Osteoblast (primary cell): Measurements from ENCODE around the gene EFCAB3. TPM values are rescaled to one million over a fixed set of nuclear protein-coding genes. Genes with fewer than 3 reads are reported as not detected.

Source experiments
- DNase-seq: peaks from one replicate; pipeline ENCODE4 v3.0.0; 2011; ENCODE audit warnings: low spot score, mixed read lengths; ENCODE audit not compliant: insufficient read length; ENCODE audit errors: missing footprints
- H2AFZ ChIP-seq: 2 replicates; pipeline ENCODE4 v1.6.0; 2011; ENCODE audit warnings: mild to moderate bottlenecking, low read length
- H3K27ac ChIP-seq: 2 replicates; pipeline ENCODE4 v1.5.1; 2011; ENCODE audit warnings: mild to moderate bottlenecking, low read depth, low read length, moderate library complexity
- H3K27me3 ChIP-seq: 2 replicates; pipeline ENCODE4 v1.6.0; 2012; ENCODE audit warnings: mild to moderate bottlenecking, control low read depth, inconsistent platforms, low read length, moderate library complexity; ENCODE audit not compliant: insufficient read depth
- H3K36me3 ChIP-seq: 2 replicates; pipeline ENCODE4 v1.5.1; 2011; ENCODE audit warnings: mild to moderate bottlenecking, low read length, control low read depth, moderate library complexity; ENCODE audit not compliant: insufficient read depth
- H3K4me1 ChIP-seq: 2 replicates; pipeline ENCODE4 v1.5.1; 2011; ENCODE audit warnings: mild to moderate bottlenecking, low read length, control low read depth, moderate library complexity; ENCODE audit not compliant: insufficient read depth
- H3K4me2 ChIP-seq: 2 replicates; pipeline ENCODE4 v1.6.0; 2011; ENCODE audit warnings: mild to moderate bottlenecking, low read length; ENCODE audit not compliant: insufficient read depth
- H3K4me3 ChIP-seq: fragments of 200-600 bp; sonication (generic); 3 replicates; pipeline ENCODE4 v1.5.1; 2012; ENCODE audit warnings: mild to moderate bottlenecking, low read length, inconsistent platforms; ENCODE audit not compliant: insufficient read depth
- H3K79me2 ChIP-seq: 2 replicates; pipeline ENCODE4 v1.6.0; 2012; ENCODE audit warnings: mild to moderate bottlenecking, low read length, control low read depth, inconsistent platforms; ENCODE audit not compliant: insufficient read depth
- H3K9me3 ChIP-seq: 2 replicates; pipeline ENCODE4 v1.5.1; 2011; ENCODE audit warnings: low read depth, low read length, control low read depth
- H4K20me1 ChIP-seq: 2 replicates; pipeline ENCODE4 v1.6.0; 2012; ENCODE audit warnings: mild to moderate bottlenecking, low read length, control low read depth; ENCODE audit not compliant: insufficient read depth
- total RNA-seq: library from RNA; depleted of rRNA; stranded (reverse); fragments of >200 nt; gene quantifications from 2 replicates; pipeline ENCODE4 v1.2.3, GENCODE V29; 2012
- TF ChIP-seq, protein P1 (sequence below): IDR thresholded peaks from 2 replicates; pipeline ENCODE4 v1.5.1; 2011; ENCODE audit warnings: mild to moderate bottlenecking, low read depth, low read length, moderate library complexity; ENCODE audit errors: extremely low read depth

The EFCAB3 gene
- total RNA-seq, 1 donor = not detected

DNA sequence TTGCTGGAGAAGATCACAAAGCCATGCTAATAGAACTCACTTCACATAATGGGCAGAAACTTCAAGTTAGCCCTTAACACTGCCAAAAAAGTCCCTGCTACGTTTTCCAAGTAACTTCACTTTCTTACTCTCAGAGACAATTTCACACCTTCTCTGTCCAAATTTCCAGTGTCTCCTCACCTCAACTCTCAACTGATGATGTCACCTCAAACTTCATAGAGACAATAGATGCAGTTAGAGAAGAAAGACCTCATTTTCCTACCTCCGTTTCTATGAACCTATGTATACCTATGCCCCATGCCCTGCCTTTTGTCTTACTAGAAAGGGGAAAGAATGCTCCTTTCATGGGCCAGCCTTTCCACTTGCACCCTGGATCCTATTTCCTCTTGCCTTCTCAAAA, 14.2 kb upstream of the EFCAB3 start:
- Histone ChIP-seq H4K20me1 (no peaks in the 10 kb centered on the region), H3K27ac (no peak overlapping the region), H2AFZ (no peak overlapping the region), H3K79me2 (no peaks in the 10 kb centered on the region), H3K4me2 (no peak overlapping the region), H3K36me3 (no peaks in the 10 kb centered on the region), H3K4me3 (no peak overlapping the region), H3K4me1 (no peaks in the 10 kb centered on the region), H3K27me3 (no peaks in the 10 kb centered on the region), H3K9me3 (no peaks in the 10 kb centered on the region)
- DNase-seq = no peak
- TF ChIP-seq, protein P1, sequence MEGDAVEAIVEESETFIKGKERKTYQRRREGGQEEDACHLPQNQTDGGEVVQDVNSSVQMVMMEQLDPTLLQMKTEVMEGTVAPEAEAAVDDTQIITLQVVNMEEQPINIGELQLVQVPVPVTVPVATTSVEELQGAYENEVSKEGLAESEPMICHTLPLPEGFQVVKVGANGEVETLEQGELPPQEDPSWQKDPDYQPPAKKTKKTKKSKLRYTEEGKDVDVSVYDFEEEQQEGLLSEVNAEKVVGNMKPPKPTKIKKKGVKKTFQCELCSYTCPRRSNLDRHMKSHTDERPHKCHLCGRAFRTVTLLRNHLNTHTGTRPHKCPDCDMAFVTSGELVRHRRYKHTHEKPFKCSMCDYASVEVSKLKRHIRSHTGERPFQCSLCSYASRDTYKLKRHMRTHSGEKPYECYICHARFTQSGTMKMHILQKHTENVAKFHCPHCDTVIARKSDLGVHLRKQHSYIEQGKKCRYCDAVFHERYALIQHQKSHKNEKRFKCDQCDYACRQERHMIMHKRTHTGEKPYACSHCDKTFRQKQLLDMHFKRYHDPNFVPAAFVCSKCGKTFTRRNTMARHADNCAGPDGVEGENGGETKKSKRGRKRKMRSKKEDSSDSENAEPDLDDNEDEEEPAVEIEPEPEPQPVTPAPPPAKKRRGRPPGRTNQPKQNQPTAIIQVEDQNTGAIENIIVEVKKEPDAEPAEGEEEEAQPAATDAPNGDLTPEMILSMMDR = no peak

DNA sequence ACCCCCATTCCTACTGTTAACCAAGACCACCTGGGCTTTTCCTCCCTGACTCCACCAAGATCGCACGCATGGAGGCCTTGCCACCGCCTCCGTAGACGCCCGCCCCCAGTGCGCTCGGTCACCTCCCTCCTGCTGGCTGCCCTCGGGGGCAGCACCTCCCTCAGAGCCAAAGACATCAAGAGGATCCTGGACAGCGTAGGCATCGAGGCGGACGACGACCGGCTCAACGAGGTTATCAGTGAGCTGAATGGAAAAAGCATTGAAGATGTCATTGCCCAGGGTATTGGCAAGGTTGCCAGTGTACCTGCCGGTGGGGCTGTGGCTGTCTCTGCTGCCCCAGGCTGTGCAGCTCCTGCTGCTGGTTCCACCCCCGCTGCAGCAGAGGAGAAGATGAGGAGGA, 1.2 kb downstream of the EFCAB3 start:
- H3K9me3 ChIP-seq = no peaks in the 10 kb centered on the region
- peaks cover 30% of the 10 kb centered on the region for H3K27me3 ChIP-seq
- no peak overlapping the region for H3K4me3 ChIP-seq
- H3K36me3 ChIP-seq = no peaks in the 10 kb centered on the region
- no peak for DNase-seq
- H3K4me1 ChIP-seq = no peaks in the 10 kb centered on the region
- TF ChIP-seq, protein P1 = no peak
- no peak overlapping the region for H3K27ac ChIP-seq
- no peaks in the 10 kb centered on the region for H4K20me1 ChIP-seq
- no peak overlapping the region for H2AFZ ChIP-seq
- H3K79me2 ChIP-seq = no peaks in the 10 kb centered on the region
- no peak overlapping the region for H3K4me2 ChIP-seq

DNA sequence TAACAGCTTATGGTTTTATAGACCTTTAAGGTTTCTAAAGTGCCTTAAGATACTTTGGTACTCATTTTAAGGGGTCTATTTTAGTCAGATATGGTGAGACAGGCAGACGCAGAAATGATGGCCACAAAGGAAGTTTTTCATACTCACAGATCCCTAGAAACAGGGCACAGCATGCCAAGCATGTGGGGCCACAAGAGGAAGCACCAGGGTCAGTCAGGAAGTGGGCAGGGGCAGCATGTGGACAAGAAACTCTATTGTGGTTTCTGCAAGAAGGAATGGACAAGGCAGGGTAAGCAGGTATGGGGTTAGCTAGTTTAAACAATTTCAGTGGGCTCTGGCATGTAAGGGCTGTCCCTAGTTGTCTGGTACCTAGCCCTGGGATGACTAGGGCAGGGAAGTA, 8.5 kb downstream of the EFCAB3 start:
- no peaks in the 10 kb centered on the region for H3K9me3 ChIP-seq
- no peak overlapping the region for H3K27ac ChIP-seq
- peak; percentile 74 for DNase-seq
- no peaks in the 10 kb centered on the region for H4K20me1 ChIP-seq
- TF ChIP-seq, protein P1 = no peak
- no peak overlapping the region for H2AFZ ChIP-seq
- H3K79me2 ChIP-seq = no peaks in the 10 kb centered on the region
- H3K4me1 ChIP-seq = no peaks in the 10 kb centered on the region
- H3K4me3 ChIP-seq = no peak overlapping the region
- peaks cover 34% of the 10 kb centered on the region for H3K27me3 ChIP-seq
- H3K4me2 ChIP-seq = no peak overlapping the region
- H3K36me3 ChIP-seq = no peaks in the 10 kb centered on the region

DNA sequence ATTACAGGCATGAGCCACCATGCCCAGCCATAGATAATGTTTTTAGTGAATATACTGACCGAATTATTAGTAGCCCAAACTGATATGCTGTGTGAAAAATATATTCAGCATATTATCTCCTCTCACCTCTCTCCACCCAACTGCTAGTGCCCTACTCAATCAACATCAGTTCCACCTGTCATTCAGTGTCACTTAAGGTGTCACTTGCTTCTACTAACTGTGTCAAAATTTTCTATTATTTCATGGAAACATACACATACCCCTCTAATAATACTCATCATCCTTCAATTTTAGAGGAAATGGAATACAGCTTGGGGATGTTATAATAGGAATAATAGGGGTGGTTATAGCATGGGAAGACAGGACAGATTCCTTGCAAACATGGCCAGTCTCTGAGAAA, 12.6 kb downstream of the EFCAB3 start:
- no peaks in the 10 kb centered on the region for H3K79me2 ChIP-seq
- no peak overlapping the region for H2AFZ ChIP-seq
- no peak overlapping the region for H3K27ac ChIP-seq
- no peaks in the 10 kb centered on the region for H3K9me3 ChIP-seq
- peaks cover 31% of the 10 kb centered on the region for H3K27me3 ChIP-seq
- H3K4me3 ChIP-seq = no peak overlapping the region
- no peaks in the 10 kb centered on the region for H4K20me1 ChIP-seq
- H3K36me3 ChIP-seq = no peaks in the 10 kb centered on the region
- no peak for DNase-seq
- H3K4me2 ChIP-seq = no peak overlapping the region
- TF ChIP-seq, protein P1 = no peak
- no peaks in the 10 kb centered on the region for H3K4me1 ChIP-seq
